Ishikawa (cell line): Measurements from ENCODE around the gene TF.

Experiments
- CREB1 ChIP-seq: IDR thresholded peaks from 2 replicates; pipeline ENCODE4 v1.6.1; 2012; ENCODE audit warnings: low read depth
- EGR1 ChIP-seq: IDR thresholded peaks from 2 replicates; pipeline ENCODE4 v1.6.1; 2012
- EP300 ChIP-seq: IDR thresholded peaks from 2 replicates; pipeline ENCODE4 v1.6.1; 2012; ENCODE audit warnings: borderline replicate concordance
- FOXM1 ChIP-seq: IDR thresholded peaks from 2 replicates; pipeline ENCODE4 v1.6.1; 2012; ENCODE audit warnings: low read depth, borderline replicate concordance
- MAX ChIP-seq: IDR thresholded peaks from 2 replicates; pipeline ENCODE4 v1.6.1; 2012
- NFIC ChIP-seq: IDR thresholded peaks from 2 replicates; pipeline ENCODE4 v1.6.1; 2012
- RAD21 ChIP-seq: IDR thresholded peaks from 2 replicates; pipeline ENCODE4 v1.6.1; 2012; ENCODE audit warnings: low read depth
- TAF1 ChIP-seq: IDR thresholded peaks from 2 replicates; pipeline ENCODE4 v1.6.1; 2012; ENCODE audit warnings: low read depth, mild to moderate bottlenecking
- TCF12 ChIP-seq: IDR thresholded peaks from 2 replicates; pipeline ENCODE4 v1.6.1; 2012; ENCODE audit warnings: low read depth
- TEAD4 ChIP-seq: IDR thresholded peaks from 2 replicates; pipeline ENCODE4 v1.6.1; 2012
- USF1 ChIP-seq: IDR thresholded peaks from 2 replicates; pipeline ENCODE4 v1.6.1; 2012
- YY1 ChIP-seq: IDR thresholded peaks from 2 replicates; pipeline ENCODE4 v1.6.1; 2012; ENCODE audit warnings: low read depth
- ZBTB7A ChIP-seq: IDR thresholded peaks from 2 replicates; pipeline ENCODE4 v1.6.1; 2012; ENCODE audit warnings: low read depth
- TF ChIP-seq, protein P1 (sequence below): IDR thresholded peaks from 2 replicates; pipeline ENCODE4 v1.6.1; 2012; ENCODE audit warnings: low read depth, mild to moderate bottlenecking

GRCh38 chr3:133833880-133834620 lies 87.9 kb downstream of the TF start:
- TF ChIP-seq EGR1: no peak
- TF ChIP-seq, protein P1, sequence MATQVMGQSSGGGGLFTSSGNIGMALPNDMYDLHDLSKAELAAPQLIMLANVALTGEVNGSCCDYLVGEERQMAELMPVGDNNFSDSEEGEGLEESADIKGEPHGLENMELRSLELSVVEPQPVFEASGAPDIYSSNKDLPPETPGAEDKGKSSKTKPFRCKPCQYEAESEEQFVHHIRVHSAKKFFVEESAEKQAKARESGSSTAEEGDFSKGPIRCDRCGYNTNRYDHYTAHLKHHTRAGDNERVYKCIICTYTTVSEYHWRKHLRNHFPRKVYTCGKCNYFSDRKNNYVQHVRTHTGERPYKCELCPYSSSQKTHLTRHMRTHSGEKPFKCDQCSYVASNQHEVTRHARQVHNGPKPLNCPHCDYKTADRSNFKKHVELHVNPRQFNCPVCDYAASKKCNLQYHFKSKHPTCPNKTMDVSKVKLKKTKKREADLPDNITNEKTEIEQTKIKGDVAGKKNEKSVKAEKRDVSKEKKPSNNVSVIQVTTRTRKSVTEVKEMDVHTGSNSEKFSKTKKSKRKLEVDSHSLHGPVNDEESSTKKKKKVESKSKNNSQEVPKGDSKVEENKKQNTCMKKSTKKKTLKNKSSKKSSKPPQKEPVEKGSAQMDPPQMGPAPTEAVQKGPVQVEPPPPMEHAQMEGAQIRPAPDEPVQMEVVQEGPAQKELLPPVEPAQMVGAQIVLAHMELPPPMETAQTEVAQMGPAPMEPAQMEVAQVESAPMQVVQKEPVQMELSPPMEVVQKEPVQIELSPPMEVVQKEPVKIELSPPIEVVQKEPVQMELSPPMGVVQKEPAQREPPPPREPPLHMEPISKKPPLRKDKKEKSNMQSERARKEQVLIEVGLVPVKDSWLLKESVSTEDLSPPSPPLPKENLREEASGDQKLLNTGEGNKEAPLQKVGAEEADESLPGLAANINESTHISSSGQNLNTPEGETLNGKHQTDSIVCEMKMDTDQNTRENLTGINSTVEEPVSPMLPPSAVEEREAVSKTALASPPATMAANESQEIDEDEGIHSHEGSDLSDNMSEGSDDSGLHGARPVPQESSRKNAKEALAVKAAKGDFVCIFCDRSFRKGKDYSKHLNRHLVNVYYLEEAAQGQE: no peak
- no peak for TF ChIP-seq FOXM1
- TF ChIP-seq USF1: no peak
- TF ChIP-seq YY1: no peak
- no peak for TF ChIP-seq EP300
- TF ChIP-seq ZBTB7A: no peak
- TF ChIP-seq CREB1: no peak
- no peak for TF ChIP-seq TCF12
- TF ChIP-seq MAX: no peak
- no peak for TF ChIP-seq RAD21
- TF ChIP-seq NFIC: no peak
- no peak for TF ChIP-seq TEAD4
- TF ChIP-seq TAF1: no peak
